ENCODE measurements around the gene SNTG2. TPM values are rescaled to one million over a fixed set of nuclear protein-coding genes. Genes with fewer than 3 reads are reported as not detected.
A peak's percentile ranks its signal among the peaks of the same experiment; 100 is the strongest.

SNTG2 gene
- polyA plus RNA-seq, 1 donor: 0.46 TPM

DNA sequence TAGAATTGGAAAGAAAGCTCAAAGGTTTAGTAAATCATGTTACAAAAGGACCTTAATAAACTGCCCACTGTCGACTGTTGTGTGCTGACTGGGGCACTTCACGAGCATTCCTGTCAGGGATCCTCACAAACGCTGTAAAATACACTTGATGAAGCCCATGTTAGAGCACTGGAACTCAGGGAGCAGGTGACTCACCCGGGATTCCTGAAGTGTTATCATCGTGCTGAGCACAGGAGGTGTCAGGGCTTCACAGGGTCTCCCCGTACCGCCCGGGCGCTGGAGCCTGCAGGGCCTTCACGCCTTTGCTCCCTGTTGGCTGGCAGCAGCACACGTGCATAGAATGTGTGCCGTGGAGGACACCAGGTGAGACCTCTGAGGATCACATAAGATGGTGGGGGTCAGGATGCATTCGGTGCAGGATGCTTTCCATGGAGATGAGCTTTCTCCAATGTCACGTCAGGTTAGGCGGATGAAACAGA lies 187.3 kb downstream of the SNTG2 start:
- no peak for DNase-seq (ENCODE audit: low read depth)

DNA sequence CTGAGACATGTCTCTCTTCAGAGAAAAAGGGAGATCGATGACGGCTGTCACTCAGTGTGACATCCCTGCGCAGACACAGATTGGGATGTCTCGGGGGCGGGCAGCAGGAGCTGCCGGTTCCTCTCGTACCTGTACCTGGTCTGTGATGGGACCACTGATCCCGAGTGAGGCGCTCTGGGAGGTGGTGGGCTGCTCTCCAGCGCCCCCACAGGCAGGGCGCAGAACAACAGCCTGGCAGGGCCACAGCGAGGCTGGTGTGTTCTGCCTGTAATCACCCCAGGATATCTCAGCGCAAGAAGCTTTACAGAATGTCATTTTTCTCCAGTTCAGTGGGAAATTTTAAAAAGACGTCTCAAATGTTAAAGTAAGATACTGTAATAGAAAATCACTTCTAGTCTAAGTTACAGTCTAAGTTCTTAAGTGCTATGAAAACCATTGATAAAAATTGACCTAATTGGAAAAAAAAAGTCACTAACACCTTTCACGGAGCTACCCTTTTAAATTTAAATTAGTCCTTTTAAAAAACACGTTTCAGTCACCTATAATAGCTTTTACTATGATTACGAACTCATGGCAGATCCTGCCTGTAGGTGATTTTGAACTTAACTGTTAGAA lies 189.8 kb downstream of the SNTG2 start:
- DNase-seq (ENCODE audit: low read depth): no peak

DNA sequence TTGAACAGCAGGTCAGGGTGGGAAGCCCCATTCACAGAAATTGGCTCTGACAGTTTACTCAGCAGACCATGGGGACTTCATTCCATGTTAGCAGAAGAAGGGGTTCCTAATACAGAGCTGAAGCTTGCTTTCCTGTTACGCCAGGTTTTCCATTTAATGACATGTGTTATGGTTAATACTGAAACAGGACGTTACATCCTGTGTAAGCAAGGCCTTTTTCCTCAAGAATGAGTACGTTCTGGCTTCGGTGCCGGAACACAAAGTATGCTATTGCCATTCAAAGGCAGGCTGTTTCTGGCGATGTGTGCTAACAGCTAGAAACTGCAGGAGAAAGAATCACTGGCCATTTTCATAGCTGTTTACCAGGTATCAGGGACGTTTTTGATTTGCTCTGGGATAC lies 190.4 kb downstream of the SNTG2 start:
- DNase-seq (ENCODE audit: low read depth): peak; percentile 16

DNA sequence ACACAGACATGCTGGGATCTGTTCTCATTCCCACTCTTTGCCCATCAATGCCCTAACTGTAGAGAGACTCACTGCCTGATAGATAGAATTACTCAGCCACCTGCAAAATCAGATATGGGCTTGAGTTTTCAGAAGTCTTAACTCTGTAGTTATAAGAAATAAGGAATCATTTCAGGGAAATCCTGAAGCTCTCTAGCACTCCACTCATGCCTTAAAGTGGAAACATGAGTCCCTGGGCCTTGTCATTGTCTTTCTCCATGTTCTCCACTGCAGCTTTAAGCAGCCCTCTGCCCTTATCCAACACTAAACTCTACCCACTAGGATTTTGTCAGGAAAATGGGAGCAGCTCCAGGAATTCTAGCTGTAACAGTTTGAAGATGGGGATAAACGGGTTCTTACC lies 192.5 kb downstream of the SNTG2 start:
- no peak for DNase-seq (ENCODE audit: low read depth)

DNA sequence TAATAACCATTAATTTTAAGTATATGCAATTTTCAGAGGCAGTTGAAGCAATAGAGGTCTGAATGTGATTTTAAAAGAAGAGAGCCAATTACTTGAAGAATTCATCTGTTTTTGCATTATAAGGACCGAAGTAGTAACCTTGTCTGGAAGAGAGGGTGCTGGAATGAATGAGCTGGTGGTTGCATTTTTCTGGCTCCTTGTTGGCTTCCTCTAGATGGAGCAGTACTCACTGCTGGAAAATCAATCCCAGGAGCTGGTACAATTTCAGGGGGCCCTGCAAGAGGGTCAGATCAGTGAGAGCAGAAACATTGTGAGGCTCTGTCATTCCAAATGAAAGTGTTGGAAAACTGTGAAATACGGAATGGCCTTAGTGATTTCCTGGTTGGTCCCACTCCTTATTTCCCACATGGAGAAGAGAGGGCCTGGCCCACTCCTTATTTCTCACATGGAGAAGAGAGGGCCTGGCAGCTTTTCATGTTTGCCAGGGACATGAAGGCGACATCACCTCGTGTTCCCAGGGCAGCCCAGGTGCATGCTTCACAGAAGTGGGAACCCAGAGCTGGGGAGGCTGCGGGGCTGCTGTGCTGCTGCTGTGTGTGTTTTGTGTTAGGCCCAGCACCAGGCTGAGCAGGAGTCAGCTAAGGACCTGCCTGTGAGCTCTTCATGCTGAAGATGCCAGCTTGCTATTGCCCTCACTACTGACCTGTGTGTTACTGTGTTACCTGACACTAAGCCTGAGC lies 197.4 kb downstream of the SNTG2 start:
- DNase-seq (ENCODE audit: low read depth): no peak

DNA sequence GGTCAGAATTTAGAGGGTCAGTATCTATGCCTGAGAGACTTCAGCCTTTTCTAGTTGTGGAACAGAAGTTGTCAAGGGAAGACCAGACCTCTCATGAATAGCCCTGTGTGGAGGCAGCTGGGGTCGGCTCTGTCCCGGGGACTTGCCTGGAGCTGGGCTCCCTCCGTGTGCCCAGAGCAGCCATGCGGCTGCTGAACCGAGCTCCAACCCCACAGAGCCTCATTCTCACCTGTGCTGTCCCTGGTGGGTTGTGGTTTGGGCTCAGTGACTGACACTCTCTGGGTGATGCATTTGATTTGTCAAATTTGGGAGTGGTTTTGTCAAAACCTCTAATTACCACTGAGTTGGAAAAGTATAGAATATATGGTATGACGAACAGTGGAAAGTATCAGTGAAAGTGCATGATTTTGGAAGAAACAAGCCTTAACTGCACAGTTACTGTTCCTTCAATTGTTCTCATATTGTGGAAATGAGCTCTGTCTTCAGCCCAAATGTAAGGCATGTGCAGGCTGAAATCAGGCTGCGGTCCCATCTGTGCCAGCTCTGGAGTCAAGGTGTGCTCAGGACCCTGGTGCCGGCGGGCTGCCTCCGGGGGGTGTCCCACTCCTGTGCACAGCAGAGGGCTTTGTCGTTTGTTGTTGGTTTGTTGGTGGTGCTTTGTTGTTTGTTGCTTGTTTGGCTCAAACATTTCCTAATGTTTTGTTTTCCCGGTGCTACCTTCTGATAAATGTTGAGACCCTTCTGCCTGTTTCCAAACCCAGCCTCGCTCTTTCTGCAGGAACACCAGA lies 200.3 kb downstream of the SNTG2 start:
- no peak for DNase-seq (ENCODE audit: low read depth)

DNA sequence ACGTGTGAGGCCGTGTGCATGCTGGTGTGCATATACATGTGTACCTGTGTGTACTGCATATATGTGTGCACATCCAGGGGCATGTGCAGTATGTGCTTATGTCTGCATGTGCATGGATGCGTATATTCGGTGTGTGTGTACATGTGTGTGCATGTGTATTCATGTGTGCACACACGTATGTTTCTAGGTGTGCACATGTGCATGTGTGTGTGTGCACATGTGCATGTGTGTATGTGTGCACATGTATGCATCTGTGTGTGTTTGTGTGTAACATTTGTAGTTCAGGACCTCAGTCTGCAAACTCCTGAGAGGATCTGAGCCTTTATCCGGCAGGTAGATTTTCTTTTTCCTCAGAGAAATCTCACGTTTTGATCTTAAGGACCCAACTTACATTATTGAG lies 201.7 kb downstream of the SNTG2 start:
- no peak for DNase-seq (ENCODE audit: low read depth)

DNA sequence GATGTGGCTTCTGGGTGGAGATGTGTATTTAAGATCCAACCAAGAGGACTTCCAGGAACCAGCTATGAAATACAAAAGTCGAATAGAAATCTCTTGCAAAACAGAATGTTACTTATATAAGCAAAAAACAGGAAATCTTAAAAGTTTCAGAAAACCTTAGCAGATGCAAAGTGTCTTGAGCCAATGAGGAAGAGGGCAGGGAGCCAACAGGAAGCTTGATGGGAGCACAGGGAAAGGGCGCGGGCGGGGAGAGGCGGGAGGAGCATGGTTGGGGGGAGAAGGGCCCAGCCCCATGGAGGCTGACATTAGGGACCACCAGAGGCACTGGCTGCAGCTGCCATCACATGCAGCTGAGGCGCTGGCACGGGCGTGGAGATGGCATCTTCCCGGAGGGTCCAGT lies 203.3 kb downstream of the SNTG2 start:
- peak; percentile 62 for DNase-seq (ENCODE audit: low read depth)

DNA sequence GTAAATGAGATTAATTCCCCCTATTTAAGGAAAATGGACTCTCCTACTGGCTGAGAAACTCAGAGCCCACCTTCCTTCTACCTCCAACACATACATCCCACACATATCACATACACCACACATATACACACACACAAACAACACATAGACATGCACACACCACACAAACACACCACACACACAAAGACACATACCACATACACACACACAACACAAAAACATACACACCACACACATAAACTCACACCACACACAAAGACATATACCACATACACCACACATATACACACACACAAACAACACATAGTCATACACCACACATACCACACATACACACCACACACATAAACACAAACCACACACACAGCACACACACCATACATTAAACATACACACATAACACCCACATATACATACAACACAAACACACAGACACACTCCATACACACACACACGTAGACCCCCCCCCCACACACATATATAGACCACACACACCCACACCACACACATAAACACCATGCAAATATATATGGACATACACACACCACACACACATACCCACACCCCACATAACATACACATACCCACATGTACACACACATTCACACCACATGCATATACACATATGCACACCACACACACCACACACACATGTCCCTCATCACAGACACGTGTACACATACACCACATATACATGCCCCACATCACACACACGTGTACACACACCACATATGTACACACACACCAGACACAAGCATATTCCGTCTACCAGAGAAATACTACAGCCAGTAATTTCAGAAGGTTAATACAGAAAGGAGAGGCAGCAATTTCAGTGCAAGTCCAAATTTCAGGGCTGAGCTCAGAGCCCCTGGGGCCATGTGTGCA lies 204.3 kb downstream of the SNTG2 start:
- DNase-seq (ENCODE audit: low read depth): no peak

DNA sequence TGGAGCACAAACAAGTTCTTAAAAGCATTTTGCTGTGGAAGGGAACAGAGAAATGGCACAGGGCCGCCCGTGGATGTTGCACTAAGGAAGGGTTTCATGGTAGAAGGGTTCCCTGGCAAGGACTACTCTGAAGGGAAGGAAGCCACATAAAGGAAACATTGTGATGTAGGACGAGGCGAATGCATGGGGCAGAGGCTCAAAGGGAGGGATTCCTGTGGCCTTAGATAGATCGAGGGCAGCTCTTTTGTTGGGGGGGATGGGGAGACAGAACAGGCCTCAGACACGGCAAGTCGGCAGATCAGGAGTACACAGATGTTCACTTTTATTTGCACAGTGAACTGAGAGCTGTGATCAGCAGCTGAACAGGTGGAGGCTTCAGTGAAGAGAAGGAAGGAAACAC lies 205.4 kb downstream of the SNTG2 start:
- DNase-seq (ENCODE audit: low read depth): no peak

DNA sequence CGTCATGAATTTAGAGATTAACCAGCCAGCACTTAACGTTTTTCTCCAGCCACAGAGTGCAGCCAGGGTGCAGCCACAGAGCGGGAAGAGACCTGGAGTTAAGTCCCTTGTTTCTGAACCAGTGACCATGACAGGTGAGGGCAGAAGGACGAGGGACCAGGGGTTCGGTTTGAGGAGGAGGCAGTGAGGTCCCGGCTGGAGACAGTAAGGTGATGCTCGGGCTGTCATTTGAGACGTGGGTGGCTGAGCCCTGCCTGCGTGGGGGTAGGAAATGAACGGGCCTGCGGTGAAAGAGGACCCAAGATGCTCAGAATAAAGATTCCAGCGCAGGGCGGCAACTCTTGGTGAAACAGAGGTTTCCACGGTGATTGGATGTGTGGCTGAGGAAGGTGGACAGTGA lies 205.9 kb downstream of the SNTG2 start:
- DNase-seq (ENCODE audit: low read depth): no peak

DNA sequence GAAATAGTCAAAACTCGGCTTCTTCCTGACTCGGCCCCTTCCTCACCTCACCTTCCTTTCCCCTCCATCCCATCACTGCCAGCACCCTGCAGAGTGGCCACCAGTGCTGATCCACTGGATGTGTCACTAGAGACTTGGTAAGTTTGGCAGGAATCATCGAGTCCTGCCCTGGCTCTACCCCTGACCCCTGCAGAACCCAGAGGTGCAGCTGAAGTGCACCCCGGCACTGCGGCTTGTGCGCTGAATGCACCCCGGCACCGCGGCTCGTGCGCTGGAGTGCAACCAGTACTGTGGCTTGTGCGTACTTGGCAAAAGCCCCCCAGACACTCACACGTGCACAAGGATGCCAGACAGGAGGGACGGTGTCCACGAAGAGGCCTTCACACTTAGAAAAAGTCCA lies 206.5 kb downstream of the SNTG2 start:
- no peak for DNase-seq (ENCODE audit: low read depth)

DNA sequence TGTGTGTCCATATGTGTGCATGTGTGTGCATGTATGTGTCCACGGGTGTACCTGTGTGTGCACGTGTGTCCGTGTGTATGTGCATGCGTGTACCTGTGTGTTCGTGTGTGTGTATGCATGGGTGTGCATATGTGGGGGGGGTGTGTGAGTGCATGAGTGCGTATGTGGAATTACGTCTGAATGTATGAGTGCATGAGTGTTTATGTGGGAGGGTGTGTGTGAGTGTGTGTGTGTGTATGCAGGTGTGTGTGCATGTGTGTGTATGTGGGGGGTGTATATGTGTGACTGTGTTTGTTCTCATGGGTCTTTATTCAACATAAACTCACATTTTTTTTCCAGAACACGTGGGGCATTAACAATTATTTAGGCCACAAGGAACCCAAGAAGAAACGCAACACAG lies 208.4 kb downstream of the SNTG2 start:
- no peak for DNase-seq (ENCODE audit: low read depth)

DNA sequence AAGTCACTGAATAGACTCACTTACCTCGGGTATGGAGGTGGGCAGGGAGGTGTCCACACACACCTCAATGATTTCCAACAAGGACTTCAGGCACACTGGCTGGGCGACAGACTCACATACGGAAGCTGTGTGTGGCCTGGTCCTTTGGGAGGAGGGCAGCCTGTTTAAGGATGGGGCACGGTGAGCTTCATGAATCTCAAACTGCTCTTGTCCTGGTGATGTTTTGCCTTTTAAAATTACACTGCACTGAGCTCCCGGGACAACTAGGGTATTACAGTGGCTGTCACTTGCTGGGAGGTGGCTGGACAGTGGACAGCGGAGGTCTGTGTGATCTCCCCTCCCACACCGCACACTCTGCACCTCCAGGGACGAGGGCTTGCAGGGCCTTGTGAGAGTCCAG lies 211.6 kb downstream of the SNTG2 start:
- DNase-seq (ENCODE audit: low read depth): no peak

DNA sequence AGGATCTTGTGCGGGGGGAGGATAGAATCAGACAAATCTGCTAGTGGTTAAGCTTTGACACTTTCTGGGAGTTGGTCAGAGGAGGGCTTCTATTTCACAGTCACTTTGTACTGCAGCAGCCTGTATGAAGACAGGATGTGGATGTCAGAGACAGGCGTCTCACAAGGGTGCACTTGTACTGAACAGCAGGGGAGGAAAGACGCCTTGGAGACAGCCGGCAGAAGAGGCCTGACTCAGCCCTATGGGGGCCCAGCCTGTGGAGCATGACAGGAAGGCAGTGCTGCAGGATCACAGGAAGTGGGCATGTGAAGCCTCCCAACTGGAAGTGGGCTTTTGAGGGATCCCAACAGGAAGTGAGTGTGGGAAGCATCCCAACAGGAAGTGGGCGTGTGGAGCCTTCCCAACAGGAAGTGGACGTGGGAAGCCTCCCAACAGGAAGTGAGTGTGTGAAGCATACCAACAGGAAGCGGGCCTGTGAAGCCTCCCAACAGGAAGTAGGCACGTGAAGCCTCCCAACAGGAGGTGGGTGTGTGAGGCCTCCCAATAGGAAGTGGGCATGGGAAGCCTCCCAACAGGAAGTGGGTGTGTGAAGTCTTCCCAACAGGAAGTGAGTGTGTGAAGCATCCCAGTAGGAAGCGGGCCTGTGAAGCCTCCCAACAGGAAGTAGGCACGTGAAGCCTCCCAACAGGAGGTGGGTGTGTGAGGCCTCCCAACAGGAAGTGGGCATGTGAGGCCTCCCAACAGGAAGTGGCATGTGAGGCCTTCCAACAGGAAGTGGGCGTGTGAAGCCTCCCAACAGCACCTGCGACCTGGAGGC lies 212.3 kb downstream of the SNTG2 start:
- no peak for DNase-seq (ENCODE audit: low read depth)

DNA sequence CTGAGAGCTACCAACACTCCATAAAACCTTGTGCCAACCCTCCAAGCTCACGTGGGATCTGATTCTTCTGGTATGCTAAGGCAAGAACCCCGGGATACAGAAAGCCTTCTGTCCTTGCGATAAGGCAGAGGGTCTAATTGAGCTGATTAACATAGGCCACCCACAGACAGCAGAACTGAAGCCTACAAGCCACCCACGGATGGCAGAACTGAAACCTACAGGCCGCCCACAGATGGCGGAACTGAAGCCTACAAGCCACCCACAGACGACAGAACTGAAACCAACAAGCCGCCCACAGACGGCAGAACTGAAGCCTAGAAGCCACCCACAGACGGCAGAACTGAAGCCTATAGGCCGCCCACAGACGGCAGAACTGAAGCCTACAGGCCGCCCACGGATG lies 216.3 kb downstream of the SNTG2 start:
- DNase-seq (ENCODE audit: low read depth): no peak

DNA sequence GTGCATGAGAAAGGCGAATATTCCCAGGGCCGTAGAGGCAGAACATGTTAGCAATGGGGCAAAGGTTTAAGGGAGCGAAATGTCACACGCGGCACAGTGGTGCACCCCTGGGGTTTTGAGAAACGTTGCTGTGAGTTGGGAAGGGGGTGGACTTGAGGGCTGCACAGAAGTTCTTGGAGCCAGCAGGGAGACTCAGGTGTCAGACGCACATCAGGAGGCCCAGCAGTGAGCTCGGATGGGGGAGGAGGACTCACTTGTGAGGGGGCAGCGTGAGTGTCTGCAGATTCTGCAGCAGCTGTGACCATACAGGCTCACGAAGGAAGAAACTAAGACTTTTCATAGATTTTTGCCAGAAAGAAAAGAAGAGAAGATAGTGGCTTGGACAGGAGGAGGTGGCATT lies 218.2 kb downstream of the SNTG2 start:
- no peak for DNase-seq (ENCODE audit: low read depth)

DNA sequence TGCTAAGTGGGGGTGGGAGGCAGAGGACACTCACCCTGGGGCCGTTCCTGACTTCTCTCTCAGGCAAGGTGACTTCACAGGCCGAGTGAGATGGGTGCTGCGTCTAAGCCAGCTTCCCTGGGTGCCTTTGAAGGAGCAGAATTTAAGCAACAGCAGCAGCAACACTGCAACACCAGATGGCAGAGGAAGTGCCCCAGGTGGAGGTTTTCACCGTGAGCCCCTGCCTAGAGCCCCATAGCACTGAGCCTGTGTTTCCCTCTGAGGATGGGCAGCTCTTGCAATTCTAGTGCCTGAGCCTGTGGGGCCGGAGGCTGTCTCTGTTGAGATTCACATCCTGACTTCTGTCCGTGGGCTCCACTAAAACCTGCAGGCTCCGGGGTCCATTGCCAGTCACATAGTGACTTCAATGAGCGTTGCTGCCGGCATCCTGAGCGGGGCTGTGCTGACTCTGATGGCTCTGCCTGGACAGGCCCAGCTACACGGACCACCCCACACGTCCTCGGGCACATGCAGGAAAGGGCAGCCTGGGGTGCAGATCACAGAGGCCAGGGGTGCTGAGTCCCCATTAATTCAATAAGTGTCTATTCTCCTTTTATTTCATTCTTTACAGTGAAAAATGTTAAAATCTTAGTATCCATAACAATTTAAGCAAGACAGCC lies 218.8 kb downstream of the SNTG2 start:
- DNase-seq (ENCODE audit: low read depth): no peak

DNA sequence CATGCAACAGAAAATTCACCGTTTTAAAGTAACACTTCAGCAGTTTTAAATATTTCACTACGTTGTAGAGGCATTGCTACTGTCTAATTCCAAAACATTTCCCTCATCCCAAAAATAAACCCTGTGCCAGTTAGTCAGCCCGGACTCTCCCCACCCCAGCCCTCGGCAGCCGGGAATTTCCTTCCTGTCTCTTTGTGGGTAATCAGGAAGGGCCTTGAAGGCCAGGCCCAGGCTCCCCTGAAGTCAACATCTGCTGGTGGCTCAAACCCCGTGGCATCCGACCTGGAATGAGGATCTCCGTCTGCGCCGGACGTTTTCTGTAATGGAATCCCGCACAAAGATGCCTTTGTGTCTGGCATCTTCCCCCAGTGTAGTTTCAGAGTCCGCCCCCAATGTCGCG lies 219.6 kb downstream of the SNTG2 start:
- DNase-seq (ENCODE audit: low read depth): no peak

DNA sequence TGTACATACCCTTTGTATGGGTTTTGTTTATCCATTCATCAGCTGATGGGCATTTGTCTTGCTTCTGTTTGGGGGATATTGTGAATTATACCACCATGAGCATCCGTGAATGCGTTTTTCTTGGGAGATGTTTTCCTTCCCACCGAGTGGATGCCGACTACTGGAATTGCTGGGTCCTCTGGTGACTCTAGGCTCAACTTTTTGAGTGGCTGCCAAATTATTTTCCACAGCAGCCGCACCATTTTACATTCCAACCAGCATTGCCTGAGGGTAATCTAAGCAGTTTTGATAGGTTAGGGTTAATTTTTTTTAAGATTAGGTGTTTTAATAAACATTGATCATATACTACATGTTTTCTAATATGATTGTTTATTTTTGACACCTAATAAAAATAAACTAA lies 220.1 kb downstream of the SNTG2 start:
- DNase-seq (ENCODE audit: low read depth): no peak

All from forelimb muscle (tissue), 1 donor.